Stimulated activated CD8-positive, alpha-beta memory T cell treated with anti-CD3 and anti-CD28 coated beads, Interleukin-12 subunit alpha, Interleukin-12 subunit beta, amount 100 ng/mL, for 24 hours (primary cell): ENCODE data around the gene ASTL.
"Not testable (repeated sequence)": the region's sequence is repeated elsewhere in the genome, so short reads cannot be mapped to it uniquely, and the experiment has no call there.

Source experiments
- DNase-seq: peaks from one replicate; pipeline ENCODE4 v3.0.0-alpha.2; 2020; ENCODE audit errors: extremely low read depth

Gene ASTL

GRCh38 chr2:96146153-96146880 is 8.0 kb upstream of the ASTL start:
- no peak for DNase-seq

- DNase-seq, result no peak
Observed at GRCh38 chr2:96145848-96146152, 7.5 kb upstream of the ASTL start.

- DNase-seq, result peak; percentile 85
Observed at GRCh38 chr2:96145036-96145847, 6.9 kb upstream of the ASTL start, which contains the start of gene DUSP2. DUSP2 (minus strand) TSS chr2:96145440; CDS start chr2:96145354, 86 bp downstream.

GRCh38 chr2:96144481-96145035 is 6.3 kb upstream of the ASTL start:
- no peak for DNase-seq

GRCh38 chr2:96143848-96144480 is 5.7 kb upstream of the ASTL start:
- no peak for DNase-seq

GRCh38 chr2:96143231-96143847 is 5.0 kb upstream of the ASTL start:
- no peak for DNase-seq

- no peak for DNase-seq
Observed at GRCh38 chr2:96142217-96143113, 4.2 kb upstream of the ASTL start.

- DNase-seq, result not testable (repeated sequence)
Observed at GRCh38 chr2:96141624-96141967, 3.3 kb upstream of the ASTL start.

- no peak for DNase-seq
Observed at GRCh38 chr2:96140941-96141623, 2.8 kb upstream of the ASTL start.

GRCh38 chr2:96139181-96139758 is 968 bp upstream of the ASTL start:
- no peak for DNase-seq

GRCh38 chr2:96137321-96138178 is 752 bp downstream of the ASTL start:
- no peak for DNase-seq

GRCh38 chr2:96136129-96136720 is 2.1 kb downstream of the ASTL start:
- no peak for DNase-seq

- no peak for DNase-seq
Observed at GRCh38 chr2:96135621-96136020, 2.7 kb downstream of the ASTL start.

GRCh38 chr2:96135171-96135570 is 3.1 kb downstream of the ASTL start:
- no peak for DNase-seq

GRCh38 chr2:96134421-96134820 is 3.9 kb downstream of the ASTL start:
- DNase-seq, result no peak

GRCh38 chr2:96131813-96132745 is 6.2 kb downstream of the ASTL start:
- no peak for DNase-seq

- no peak for DNase-seq
Observed at GRCh38 chr2:96131152-96131812, 7.0 kb downstream of the ASTL start.
